ENCODE measurements around the gene PI16.

Gene PI16

GRCh38 chr6:37005061-37005810 lies 50.7 kb downstream of the PI16 start, which contains the start of gene FGD2:
FGD2 (plus strand) TSS chr6:37005655; CDS start chr6:37005818, 163 bp downstream.
- no peak for DNase-seq

GRCh38 chr6:37005827-37006567 lies 51.5 kb downstream of the PI16 start:
- DNase-seq = no peak

- DNase-seq = no peak
Measured at GRCh38 chr6:37006793-37007339, 52.3 kb downstream of the PI16 start.

- no peak for DNase-seq
Measured at GRCh38 chr6:37007340-37008043, 53.0 kb downstream of the PI16 start.

- no peak for DNase-seq
Measured at GRCh38 chr6:37008484-37009465, 54.2 kb downstream of the PI16 start.

- DNase-seq = no peak
Measured at GRCh38 chr6:37010402-37010892, 55.9 kb downstream of the PI16 start.

- no peak for DNase-seq
Measured at GRCh38 chr6:37011656-37012378, 57.3 kb downstream of the PI16 start.

GRCh38 chr6:37013516-37014491 lies 59.3 kb downstream of the PI16 start:
- no peak for DNase-seq
